ENCODE results near the gene DCTN1.

DNA sequence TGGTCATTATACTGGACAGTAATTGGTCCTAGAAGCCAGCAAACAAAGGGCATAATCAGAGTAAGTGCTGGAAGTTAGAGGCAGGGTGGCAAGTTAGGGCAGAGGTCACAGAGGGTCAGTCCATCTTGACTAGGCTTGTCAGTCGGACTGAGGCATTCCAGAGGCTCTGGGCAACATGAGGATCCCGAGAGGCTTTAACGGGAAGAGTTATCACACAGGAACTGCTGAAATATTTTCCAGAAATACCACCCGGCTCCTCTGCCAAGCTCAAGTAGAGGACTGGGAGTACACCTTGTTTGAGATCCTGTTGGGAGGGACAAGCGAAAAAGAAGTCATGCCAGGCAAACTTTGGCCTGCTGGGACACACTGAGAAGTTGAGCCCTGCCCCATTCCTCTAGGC lies 27.6 kb upstream of the DCTN1 start:
- TF ChIP-seq, protein P1, sequence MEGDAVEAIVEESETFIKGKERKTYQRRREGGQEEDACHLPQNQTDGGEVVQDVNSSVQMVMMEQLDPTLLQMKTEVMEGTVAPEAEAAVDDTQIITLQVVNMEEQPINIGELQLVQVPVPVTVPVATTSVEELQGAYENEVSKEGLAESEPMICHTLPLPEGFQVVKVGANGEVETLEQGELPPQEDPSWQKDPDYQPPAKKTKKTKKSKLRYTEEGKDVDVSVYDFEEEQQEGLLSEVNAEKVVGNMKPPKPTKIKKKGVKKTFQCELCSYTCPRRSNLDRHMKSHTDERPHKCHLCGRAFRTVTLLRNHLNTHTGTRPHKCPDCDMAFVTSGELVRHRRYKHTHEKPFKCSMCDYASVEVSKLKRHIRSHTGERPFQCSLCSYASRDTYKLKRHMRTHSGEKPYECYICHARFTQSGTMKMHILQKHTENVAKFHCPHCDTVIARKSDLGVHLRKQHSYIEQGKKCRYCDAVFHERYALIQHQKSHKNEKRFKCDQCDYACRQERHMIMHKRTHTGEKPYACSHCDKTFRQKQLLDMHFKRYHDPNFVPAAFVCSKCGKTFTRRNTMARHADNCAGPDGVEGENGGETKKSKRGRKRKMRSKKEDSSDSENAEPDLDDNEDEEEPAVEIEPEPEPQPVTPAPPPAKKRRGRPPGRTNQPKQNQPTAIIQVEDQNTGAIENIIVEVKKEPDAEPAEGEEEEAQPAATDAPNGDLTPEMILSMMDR (IDR thresholded peaks at IDR 0.05) = no peak
- no peak for TF ChIP-seq POLR2AphosphoS5 (IDR thresholded peaks at IDR 0.05)

Measured in stomach (tissue), 4 donors.